HG03342 (cell line): ENCODE data around the gene TBC1D1.

Experiments used
- ATAC-seq: cut with Tn5 transposase; IDR thresholded peaks from one replicate; pipeline ENCODE4 v1.9.1; 2021; ENCODE audit warnings: mild to moderate bottlenecking, moderate library complexity; ENCODE audit not compliant: unreplicated experiment

The TBC1D1 gene

GRCh38 chr4:38119668-38120385, 228.9 kb downstream of the TBC1D1 start:
- ATAC-seq, result no peak

DNA sequence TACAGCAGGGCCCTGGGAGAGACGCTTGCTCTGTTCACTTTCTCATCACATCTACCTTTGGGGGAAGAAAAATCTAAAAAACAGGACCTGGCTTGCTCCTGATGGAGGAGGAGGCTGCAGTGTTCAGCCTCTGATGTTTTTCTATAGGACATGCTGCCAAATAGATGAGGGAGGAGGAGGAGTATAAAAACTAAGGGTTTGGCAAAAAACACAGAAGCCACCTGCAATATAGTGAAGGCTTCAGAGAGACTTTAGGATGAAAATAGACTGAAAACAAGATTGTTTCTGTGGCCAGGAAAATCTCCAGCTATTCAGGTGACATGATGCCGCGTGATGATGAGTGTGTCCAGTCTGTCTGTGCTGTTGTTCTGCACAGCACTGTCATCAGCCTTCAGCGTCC, 229.9 kb downstream of the TBC1D1 start:
- no peak for ATAC-seq

GRCh38 chr4:38122060-38122459, 231.2 kb downstream of the TBC1D1 start:
- ATAC-seq, result no peak

DNA sequence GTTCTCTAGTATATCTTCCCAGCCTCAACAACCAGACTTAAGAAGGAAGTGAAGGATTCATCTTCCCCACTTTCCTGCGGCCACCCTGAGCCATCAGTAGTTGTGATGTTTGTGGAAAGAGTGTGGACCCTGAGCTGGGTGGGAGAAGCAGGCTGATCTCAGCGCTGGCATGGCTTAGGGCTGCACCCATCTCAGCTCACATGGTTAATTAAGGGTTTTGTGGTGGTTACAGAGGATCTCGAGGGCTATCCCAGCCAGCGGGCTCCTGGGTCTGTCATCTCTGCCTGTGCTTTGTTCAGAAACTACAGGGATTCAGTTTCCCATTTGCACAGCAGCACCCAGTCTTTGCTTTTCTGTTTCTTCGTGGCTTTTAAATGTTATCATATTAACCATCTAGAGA, 232.7 kb downstream of the TBC1D1 start:
- no peak for ATAC-seq

DNA sequence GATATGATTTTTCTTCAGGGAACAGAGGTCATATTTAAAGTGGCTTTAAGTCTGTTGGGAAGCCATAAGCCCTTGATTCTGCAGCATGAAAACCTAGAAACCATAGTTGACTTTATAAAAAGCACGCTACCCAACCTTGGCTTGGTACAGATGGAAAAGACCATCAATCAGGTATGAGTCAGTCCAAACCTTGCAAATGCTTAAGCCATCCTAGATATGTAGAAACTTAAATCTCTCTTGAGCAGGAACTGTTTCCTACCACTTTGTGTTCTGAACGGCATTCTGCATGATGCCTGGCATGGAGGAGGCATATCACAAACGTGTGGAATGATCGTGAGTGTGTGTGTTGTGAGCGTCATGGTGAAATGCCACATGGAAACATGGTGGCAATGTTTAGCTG, 234.1 kb downstream of the TBC1D1 start:
- ATAC-seq, result no peak

DNA sequence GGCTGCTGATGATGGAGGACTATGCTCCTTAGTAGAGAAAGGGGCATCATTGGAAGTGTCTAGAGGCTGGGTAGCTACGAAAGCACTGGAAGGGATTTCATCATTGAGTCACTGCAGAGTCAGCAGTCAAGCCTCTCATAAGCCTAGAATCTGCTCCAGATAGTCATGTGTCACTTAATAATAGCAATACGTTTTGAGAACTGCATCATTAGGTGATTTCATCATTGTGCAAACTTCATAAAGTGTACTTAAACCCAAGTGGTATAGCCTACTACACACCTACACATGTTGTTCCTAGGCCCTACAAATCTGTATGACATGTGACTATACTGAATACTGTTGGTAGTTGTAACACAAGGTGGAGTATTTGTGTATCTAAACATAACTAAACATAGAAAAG, 234.9 kb downstream of the TBC1D1 start:
- no peak for ATAC-seq

GRCh38 chr4:38128478-38129459, 237.9 kb downstream of the TBC1D1 start:
- peak; percentile 43 for ATAC-seq

DNA sequence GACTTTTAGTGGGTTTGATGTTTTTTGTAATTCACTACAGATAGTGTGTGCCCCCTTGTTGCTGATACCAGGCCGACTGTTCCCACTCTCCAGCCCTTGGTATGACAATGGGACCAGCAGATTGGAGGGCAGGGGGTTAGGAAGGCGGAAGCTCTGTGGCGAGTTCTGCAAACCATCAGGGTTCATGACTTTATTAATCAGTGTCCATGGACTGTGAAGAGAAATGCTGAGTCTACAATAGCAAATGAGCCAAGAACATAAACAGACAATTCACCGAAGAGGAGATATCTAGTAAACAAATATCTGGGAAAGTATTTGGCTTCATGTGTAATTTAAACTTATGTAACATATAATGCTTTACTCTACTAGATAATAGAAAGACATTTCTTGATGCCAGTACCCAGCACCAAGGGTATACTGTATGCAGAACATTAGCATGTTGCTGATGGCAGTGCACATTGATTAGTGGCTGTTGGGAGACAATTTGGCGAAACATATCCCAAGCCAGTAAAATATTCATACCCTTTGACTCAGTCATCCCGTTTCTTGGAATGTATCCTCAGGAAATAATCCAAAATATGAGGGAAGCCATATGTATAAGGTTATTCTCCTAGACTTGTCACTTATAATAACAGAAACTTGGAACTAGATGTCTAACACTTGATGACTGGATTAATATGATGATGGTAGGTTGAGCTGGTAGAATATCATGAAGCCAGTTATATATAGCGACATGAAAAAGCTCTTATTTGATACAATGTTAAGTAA, 238.8 kb downstream of the TBC1D1 start:
- ATAC-seq, result no peak

DNA sequence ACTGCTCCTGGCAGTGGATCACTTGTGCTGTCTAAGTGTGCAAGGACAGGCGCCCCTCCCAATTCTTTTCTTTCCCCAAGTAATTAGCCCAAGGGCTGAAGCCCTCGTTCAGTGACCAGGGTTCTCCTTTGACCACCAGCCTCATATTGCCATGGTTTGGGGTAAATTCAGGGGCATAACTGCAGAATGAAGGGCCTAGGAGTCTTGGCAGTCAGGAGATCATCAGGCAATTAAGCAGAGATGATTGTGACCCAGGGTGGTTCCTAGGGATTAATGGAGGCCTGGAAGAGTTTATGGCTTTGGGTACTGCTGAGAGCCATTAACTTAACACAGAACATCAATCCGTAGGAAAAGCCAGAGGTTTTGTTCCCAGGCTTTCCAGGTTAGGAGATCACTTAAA, 240.0 kb downstream of the TBC1D1 start:
- no peak for ATAC-seq

DNA sequence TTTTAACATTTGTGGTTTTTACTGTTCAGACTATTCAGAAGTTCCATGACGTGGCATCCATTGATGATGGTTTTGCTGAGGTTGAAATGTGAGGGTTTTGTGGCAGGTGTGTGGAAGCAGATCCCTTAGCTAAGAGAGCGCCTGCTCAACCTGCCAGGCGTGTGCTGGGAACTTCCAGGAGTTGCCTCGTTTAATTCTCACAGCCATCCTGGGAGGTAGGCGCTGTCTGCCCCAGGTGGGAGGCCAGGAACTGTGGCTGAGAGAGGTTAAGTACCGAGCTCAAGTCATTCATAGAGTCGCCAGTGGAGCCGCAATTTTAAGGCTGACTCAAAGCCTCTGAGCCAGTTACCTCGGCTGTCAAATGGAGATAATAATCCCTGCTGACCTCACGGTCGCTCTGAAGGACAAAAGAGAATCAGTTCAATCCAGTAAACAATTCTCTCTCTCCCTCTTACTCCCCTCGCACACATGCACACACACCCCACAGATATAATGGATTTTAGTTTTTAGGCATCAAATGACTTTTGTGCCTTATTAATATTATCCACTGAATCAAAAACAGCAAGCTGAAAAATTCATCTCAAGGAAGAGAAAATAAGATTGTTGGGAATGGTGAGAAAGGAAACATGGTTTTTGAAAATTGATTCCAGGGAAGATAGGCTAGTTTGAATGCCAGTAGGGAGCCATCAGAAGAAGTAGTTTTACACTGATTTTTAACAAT, 240.6 kb downstream of the TBC1D1 start:
- peak; percentile 29 for ATAC-seq

- ATAC-seq, result peak; percentile 69
These were observed 241.3 kb downstream of the TBC1D1 start for GRCh38 chr4:38132107-38132673.

DNA sequence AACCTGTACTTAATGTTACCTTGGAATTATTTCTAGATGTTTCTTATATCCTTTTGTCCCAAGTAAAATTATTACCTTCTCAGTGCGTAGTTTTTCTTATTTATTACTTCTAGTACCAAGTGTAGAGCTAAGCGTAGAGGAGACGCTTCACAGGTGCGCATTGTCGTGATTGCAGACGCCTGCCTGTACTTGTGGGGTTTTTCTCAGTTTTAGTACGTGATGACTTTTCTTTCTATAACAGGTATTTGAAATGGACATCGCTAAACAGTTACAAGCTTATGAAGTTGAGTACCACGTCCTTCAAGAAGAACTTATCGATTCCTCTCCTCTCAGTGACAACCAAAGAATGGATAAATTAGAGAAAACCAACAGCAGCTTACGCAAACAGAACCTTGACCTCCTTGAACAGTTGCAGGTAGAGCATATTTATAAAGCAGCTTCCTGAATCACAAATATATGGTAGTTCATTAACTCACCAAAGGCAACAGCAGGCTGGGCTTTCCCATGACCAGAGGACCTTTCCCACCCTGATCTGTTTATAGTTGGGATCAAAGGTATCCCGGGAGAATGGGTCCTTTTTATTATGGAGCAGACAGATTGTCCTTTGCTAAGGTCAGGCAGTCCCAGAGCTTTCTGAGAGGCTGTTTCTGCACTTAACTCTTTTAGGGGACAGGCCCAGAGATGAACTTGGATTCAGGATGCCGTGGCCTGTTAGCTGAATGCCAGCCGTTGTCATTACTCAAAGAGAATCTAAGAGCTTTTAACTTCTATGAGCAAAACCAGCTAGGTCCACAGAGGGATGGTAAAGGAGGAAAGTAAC, 242.2 kb downstream of the TBC1D1 start:
- no peak for ATAC-seq

- ATAC-seq, result no peak
These were observed 243.0 kb downstream of the TBC1D1 start for GRCh38 chr4:38133711-38134480.

GRCh38 chr4:38135201-38135600, 244.3 kb downstream of the TBC1D1 start:
- ATAC-seq, result no peak

GRCh38 chr4:38136604-38137003, 245.7 kb downstream of the TBC1D1 start:
- no peak for ATAC-seq

DNA sequence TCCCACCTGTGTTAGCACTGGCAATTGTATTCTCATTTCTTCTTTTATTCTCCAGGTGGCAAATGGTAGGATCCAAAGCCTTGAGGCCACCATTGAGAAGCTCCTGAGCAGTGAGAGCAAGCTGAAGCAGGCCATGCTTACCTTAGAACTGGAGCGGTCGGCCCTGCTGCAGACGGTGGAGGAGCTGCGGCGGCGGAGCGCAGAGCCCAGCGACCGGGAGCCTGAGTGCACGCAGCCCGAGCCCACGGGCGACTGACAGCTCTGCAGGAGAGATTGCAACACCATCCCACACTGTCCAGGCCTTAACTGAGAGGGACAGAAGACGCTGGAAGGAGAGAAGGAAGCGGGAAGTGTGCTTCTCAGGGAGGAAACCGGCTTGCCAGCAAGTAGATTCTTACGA, 246.2 kb downstream of the TBC1D1 start:
- ATAC-seq, result no peak

- no peak for ATAC-seq
These were observed 247.5 kb downstream of the TBC1D1 start for GRCh38 chr4:38138363-38138762.

- ATAC-seq, result no peak
These were observed 248.3 kb downstream of the TBC1D1 start for GRCh38 chr4:38139187-38139586.
